SK-N-SH treated with all-trans-retinoic acid at 6 μM for 48 hours (cell line): ENCODE results near the gene DAB2IP.

ENCODE experiments used
- ATAC-seq: fragments of 200-7000 bp; cut with Tn5 transposase; 3 replicates; pipeline ENCODE4 v1.9.1; 2020; ENCODE audit warnings: mild to moderate bottlenecking, moderate library complexity
- ARNTL ChIP-seq: fragments of 450-650 bp; formaldehyde crosslinking; IDR thresholded peaks from 2 replicates; pipeline ENCODE4 v1.5.0; 2020; ENCODE audit warnings: low read depth, mild to moderate bottlenecking, moderate library complexity, borderline replicate concordance
- BACH2 ChIP-seq: fragments of 250-450 bp; sonication (Bioruptor Pico); IDR thresholded peaks from 2 replicates; pipeline ENCODE4 v1.9.0; 2021; ENCODE audit warnings: mild to moderate bottlenecking, borderline replicate concordance
- CSDC2 ChIP-seq: fragments of 250-450 bp; sonication (Bioruptor Pico); IDR thresholded peaks from 2 replicates; pipeline ENCODE4 v1.5.0; 2020; ENCODE audit warnings: mild to moderate bottlenecking, moderate library complexity
- ESRRG ChIP-seq: fragments of 250-450 bp; sonication (Bioruptor Pico); IDR thresholded peaks from 2 replicates; pipeline ENCODE4 v1.6.1; 2021; ENCODE audit warnings: mild to moderate bottlenecking
- ISL1 ChIP-seq: fragments of 250-450 bp; sonication (Bioruptor Pico); IDR thresholded peaks from 2 replicates; pipeline ENCODE4 v2.1.2; 2022; ENCODE audit warnings: mild to moderate bottlenecking, moderate library complexity
- OSR1 ChIP-seq: fragments of 250-450 bp; sonication (Bioruptor Pico); IDR thresholded peaks from 2 replicates; pipeline ENCODE4 v1.8.0; 2022; ENCODE audit warnings: moderate library complexity, mild to moderate bottlenecking, inconsistent platforms
- PPARA ChIP-seq: fragments of 250-450 bp; sonication (Bioruptor Pico); IDR thresholded peaks from 2 replicates; pipeline ENCODE4 v1.5.0; 2020; ENCODE audit warnings: mild to moderate bottlenecking, borderline replicate concordance
- RARB ChIP-seq: fragments of 250-450 bp; sonication (Bioruptor Pico); IDR thresholded peaks from 2 replicates; pipeline ENCODE4 v1.8.0; 2021; ENCODE audit warnings: mild to moderate bottlenecking, moderate library complexity
- SNAI2 ChIP-seq: fragments of 250-450 bp; sonication (Bioruptor Pico); IDR thresholded peaks from 2 replicates; pipeline ENCODE4 v1.5.0; 2020; ENCODE audit warnings: mild to moderate bottlenecking, moderate library complexity
- TCF4 ChIP-seq: fragments of 250-450 bp; sonication (Bioruptor Pico); IDR thresholded peaks from 2 replicates; pipeline ENCODE4 v1.8.0; 2021; ENCODE audit warnings: mild to moderate bottlenecking, moderate library complexity, borderline replicate concordance
- TOX ChIP-seq: fragments of 250-450 bp; sonication (Bioruptor Pico); IDR thresholded peaks from 2 replicates; pipeline ENCODE4 v1.8.0; 2021; ENCODE audit warnings: mild to moderate bottlenecking, moderate library complexity, borderline replicate concordance
- ZFP30 ChIP-seq: fragments of 450-650 bp; formaldehyde crosslinking; IDR thresholded peaks from 2 replicates; pipeline ENCODE4 v1.5.0; 2022; ENCODE audit warnings: mild to moderate bottlenecking, moderate library complexity
- ZNF565 ChIP-seq: fragments of 450-650 bp; formaldehyde crosslinking; conservative IDR thresholded peaks from 2 replicates; pipeline ENCODE4 v1.5.0; 2020; ENCODE audit warnings: low read depth, mild to moderate bottlenecking, moderate library complexity
- ZNF70 ChIP-seq: fragments of 450-650 bp; formaldehyde crosslinking; IDR thresholded peaks from 2 replicates; pipeline ENCODE4 v1.5.0; 2020; ENCODE audit warnings: mild to moderate bottlenecking, moderate library complexity
- ZNF8 ChIP-seq: fragments of 450-650 bp; formaldehyde crosslinking; IDR thresholded peaks from 2 replicates; pipeline ENCODE4 v1.5.0; 2020; ENCODE audit warnings: mild to moderate bottlenecking, moderate library complexity
- TF ChIP-seq, protein P1 (sequence below): fragments of 250-450 bp; sonication (Bioruptor Pico); IDR thresholded peaks from 2 replicates; pipeline ENCODE4 v1.8.0; 2021; ENCODE audit warnings: low read depth, mild to moderate bottlenecking, moderate library complexity, borderline replicate concordance
- TF ChIP-seq, protein P2 (sequence below): fragments of 250-450 bp; sonication (Bioruptor Pico); IDR thresholded peaks from 2 replicates; pipeline ENCODE4 v1.8.0; 2020; ENCODE audit warnings: mild to moderate bottlenecking, moderate library complexity, borderline replicate concordance
- TF ChIP-seq, protein P3 (sequence below): fragments of 250-450 bp; sonication (Bioruptor Pico); IDR thresholded peaks from 2 replicates; pipeline ENCODE4 v1.5.1; 2021; ENCODE audit warnings: mild to moderate bottlenecking, moderate library complexity
- TF ChIP-seq, protein P4 (sequence below): fragments of 250-450 bp; sonication (Bioruptor Pico); IDR thresholded peaks from 2 replicates; pipeline ENCODE4 v1.5.0; 2020; ENCODE audit warnings: mild to moderate bottlenecking, moderate library complexity

DAB2IP gene

DNA sequence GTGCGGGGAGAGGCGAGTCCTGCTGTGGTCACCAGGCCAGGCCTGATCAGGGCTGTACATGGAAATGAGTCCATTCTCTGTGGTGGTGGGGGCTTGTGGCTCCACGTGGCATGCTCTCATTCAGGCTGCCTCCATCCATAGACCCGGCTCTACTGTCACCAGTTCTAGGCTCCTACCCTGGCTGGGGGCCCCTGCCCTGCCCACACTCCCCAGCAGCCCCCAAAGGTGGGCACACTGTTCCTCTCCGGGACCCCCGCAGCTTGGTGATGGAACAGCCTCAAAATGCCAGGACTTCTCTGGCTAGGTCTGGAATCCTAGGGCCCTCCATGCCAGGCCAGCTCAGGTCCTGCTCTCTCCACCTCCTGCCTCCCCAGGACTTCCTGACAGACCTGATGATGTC is 111.7 kb downstream of the DAB2IP start (continued):
- no peak for TF ChIP-seq BACH2 (CRISPR knock-in tag)
- no peak for TF ChIP-seq TCF4
- TF ChIP-seq OSR1: no peak
- TF ChIP-seq CSDC2 (CRISPR knock-in tag): no peak

DNA sequence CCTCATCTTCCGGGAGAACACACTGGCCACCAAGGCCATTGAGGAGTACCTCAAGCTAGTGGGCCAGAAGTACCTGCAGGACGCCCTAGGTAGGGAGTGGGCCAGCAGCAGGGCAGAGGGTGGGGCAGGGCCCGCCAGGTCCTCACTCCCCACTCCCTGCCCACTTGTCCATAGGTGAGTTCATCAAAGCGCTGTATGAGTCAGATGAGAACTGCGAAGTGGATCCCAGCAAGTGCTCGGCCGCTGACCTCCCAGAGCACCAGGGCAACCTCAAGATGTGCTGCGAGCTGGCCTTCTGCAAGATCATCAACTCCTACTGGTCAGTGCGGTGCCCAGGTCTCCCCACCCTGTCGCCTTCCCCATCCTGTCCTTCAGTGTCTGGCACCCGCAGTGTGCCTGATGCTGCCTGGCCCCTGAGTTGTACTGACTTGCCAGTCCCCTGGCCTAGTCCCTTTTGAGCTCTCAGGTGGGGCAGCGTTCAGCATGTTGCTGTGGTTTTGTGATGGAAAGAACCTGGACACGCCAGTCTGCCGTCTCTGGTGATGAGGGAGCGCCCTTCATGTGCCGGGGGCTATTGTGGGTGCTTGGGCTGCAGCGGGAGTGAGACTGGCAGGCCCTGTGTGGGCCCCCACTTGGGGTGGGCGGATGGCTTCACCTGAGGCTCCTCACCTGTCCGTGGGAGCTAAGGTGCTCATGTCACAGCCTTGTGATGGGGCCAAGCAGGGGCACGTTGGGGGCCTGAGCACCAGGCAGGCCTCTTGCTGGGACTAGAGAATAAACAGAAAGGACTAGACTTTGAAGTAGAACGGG is 112.3 kb downstream of the DAB2IP start:
- TF ChIP-seq OSR1 (no peak), PPARA (CRISPR knock-in tag) (no peak), TOX (CRISPR knock-in tag) (no peak), ZNF565 (CRISPR knock-in tag) (no peak), SNAI2 (CRISPR knock-in tag) (no peak), ESRRG (CRISPR knock-in tag) (no peak), ARNTL (no peak), ZNF8 (CRISPR knock-in tag) (no peak), RARB (CRISPR knock-in tag) (no peak), TCF4 (no peak), ZFP30 (CRISPR knock-in tag) (no peak), ISL1 (CRISPR knock-in tag) (no peak), BACH2 (CRISPR knock-in tag) (no peak), ZNF70 (no peak)
- TF ChIP-seq, protein P1, sequence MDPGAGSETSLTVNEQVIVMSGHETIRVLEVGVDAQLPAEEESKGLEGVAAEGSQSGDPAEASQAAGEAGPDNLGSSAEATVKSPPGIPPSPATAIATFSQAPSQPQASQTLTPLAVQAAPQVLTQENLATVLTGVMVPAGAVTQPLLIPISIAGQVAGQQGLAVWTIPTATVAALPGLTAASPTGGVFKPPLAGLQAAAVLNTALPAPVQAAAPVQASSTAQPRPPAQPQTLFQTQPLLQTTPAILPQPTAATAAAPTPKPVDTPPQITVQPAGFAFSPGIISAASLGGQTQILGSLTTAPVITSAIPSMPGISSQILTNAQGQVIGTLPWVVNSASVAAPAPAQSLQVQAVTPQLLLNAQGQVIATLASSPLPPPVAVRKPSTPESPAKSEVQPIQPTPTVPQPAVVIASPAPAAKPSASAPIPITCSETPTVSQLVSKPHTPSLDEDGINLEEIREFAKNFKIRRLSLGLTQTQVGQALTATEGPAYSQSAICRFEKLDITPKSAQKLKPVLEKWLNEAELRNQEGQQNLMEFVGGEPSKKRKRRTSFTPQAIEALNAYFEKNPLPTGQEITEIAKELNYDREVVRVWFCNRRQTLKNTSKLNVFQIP (CRISPR knock-in tag): no peak
- TF ChIP-seq, protein P2, sequence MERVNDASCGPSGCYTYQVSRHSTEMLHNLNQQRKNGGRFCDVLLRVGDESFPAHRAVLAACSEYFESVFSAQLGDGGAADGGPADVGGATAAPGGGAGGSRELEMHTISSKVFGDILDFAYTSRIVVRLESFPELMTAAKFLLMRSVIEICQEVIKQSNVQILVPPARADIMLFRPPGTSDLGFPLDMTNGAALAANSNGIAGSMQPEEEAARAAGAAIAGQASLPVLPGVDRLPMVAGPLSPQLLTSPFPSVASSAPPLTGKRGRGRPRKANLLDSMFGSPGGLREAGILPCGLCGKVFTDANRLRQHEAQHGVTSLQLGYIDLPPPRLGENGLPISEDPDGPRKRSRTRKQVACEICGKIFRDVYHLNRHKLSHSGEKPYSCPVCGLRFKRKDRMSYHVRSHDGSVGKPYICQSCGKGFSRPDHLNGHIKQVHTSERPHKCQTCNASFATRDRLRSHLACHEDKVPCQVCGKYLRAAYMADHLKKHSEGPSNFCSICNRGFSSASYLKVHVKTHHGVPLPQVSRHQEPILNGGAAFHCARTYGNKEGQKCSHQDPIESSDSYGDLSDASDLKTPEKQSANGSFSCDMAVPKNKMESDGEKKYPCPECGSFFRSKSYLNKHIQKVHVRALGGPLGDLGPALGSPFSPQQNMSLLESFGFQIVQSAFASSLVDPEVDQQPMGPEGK (CRISPR knock-in tag): no peak
- TF ChIP-seq, protein P3, sequence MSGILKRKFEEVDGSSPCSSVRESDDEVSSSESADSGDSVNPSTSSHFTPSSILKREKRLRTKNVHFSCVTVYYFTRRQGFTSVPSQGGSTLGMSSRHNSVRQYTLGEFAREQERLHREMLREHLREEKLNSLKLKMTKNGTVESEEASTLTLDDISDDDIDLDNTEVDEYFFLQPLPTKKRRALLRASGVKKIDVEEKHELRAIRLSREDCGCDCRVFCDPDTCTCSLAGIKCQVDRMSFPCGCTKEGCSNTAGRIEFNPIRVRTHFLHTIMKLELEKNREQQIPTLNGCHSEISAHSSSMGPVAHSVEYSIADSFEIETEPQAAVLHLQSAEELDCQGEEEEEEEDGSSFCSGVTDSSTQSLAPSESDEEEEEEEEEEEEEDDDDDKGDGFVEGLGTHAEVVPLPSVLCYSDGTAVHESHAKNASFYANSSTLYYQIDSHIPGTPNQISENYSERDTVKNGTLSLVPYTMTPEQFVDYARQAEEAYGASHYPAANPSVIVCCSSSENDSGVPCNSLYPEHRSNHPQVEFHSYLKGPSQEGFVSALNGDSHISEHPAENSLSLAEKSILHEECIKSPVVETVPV: no peak
- TF ChIP-seq, protein P4, sequence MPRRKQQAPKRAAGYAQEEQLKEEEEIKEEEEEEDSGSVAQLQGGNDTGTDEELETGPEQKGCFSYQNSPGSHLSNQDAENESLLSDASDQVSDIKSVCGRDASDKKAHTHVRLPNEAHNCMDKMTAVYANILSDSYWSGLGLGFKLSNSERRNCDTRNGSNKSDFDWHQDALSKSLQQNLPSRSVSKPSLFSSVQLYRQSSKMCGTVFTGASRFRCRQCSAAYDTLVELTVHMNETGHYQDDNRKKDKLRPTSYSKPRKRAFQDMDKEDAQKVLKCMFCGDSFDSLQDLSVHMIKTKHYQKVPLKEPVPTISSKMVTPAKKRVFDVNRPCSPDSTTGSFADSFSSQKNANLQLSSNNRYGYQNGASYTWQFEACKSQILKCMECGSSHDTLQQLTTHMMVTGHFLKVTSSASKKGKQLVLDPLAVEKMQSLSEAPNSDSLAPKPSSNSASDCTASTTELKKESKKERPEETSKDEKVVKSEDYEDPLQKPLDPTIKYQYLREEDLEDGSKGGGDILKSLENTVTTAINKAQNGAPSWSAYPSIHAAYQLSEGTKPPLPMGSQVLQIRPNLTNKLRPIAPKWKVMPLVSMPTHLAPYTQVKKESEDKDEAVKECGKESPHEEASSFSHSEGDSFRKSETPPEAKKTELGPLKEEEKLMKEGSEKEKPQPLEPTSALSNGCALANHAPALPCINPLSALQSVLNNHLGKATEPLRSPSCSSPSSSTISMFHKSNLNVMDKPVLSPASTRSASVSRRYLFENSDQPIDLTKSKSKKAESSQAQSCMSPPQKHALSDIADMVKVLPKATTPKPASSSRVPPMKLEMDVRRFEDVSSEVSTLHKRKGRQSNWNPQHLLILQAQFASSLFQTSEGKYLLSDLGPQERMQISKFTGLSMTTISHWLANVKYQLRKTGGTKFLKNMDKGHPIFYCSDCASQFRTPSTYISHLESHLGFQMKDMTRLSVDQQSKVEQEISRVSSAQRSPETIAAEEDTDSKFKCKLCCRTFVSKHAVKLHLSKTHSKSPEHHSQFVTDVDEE: no peak
- no peak for ATAC-seq

DNA sequence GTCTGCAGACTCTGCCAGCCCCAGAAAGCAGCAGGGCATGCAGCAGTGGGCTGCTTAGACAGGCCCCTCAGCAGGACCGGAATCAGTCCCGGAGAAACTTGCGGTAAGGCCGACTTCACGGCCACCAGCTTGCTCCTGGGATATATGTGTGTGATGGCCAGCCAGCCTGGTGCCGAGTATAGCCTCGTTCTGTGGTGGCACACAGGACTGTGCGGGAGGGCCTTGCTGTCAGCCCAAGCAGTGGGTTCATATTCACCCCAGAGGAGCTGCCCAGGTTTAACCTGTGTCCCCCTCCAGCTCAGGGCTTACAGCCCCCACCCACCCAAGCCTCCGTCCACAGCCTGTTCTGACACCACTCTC is 112.9 kb downstream of the DAB2IP start:
- TF ChIP-seq ZFP30 (CRISPR knock-in tag) (no peak), RARB (CRISPR knock-in tag) (no peak), ISL1 (CRISPR knock-in tag) (no peak), TOX (CRISPR knock-in tag) (no peak), TCF4 (no peak)
- TF ChIP-seq, protein P3: no peak
- TF ChIP-seq, protein P4: no peak
- peak; percentile 11; the same call in 2 of the 3 replicates for ATAC-seq
